Gastrocnemius medialis (tissue), 4 donors: ENCODE measurements around the gene LRRC27. TPM values are rescaled to one million over a fixed set of nuclear protein-coding genes. Genes with fewer than 3 reads are reported as not detected.
"Not testable (repeated sequence)": the region's sequence is repeated elsewhere in the genome, so short reads cannot be mapped to it uniquely, and the experiment has no call there.

ENCODE experiments used
- ATAC-seq, 2 donors: fragments of 150-250 bp; one replicate each; pipeline ENCODE4 v1.9.1; 2016
- DNase-seq, 2 donors: peaks; one replicate each; pipeline ENCODE4 v3.0.0-alpha.2; 2019
- H3K27ac ChIP-seq, 4 donors: fragments of 200-600 bp; sonication (generic); 1 replicate in 1 of 4; 2 replicates in 3 of 4; pipeline ENCODE4 v1.5.1; 2016 to 2018; ENCODE audit warnings: mild to moderate bottlenecking in 2 of 4, moderate library complexity in 1 of 4
- H3K27me3 ChIP-seq, 3 donors: fragments of 200-600 bp; sonication (generic) in 2 of 3; 1 replicate in 1 of 3; 2 replicates in 2 of 3; pipeline versions ENCODE4 v1.5.1 to v1.6.0; 2016 to 2019; ENCODE audit warnings: mild to moderate bottlenecking in 1 of 3, moderate library complexity in 1 of 3
- H3K36me3 ChIP-seq, 2 donors: fragments of 200-600 bp; sonication (generic) in 1 of 2; one replicate each; pipeline ENCODE4 v1.5.1; 2017 to 2018
- H3K4me1 ChIP-seq, 2 donors: fragments of 200-600 bp; sonication (generic) in 1 of 2; one replicate each; pipeline ENCODE4 v1.5.1; 2016 to 2017; ENCODE audit warnings: mild to moderate bottlenecking in 2 of 2
- H3K4me3 ChIP-seq, 4 donors: fragments of 200-600 bp; sonication (generic) in 3 of 4; 1 replicate in 1 of 4; 2 replicates in 3 of 4; pipeline ENCODE4 v1.5.1; 2016 to 2019; ENCODE audit warnings: mild to moderate bottlenecking in 2 of 4
- H3K9me3 ChIP-seq, 3 donors: fragments of 200-600 bp; sonication (generic) in 2 of 3; 1 replicate in 1 of 3; 2 replicates in 2 of 3; pipeline ENCODE4 v1.5.1; 2016 to 2019
- CTCF ChIP-seq, 5 experiments: fragments of 450-650 bp in 3 of 5; fragments of 200-600 bp in 2 of 5; sonication (generic) in 2 of 5; IDR thresholded peaks in 4 of 5; conservative IDR thresholded peaks in 1 of 5; 1 replicate in 4 of 5; 2 replicates in 1 of 5; pipeline ENCODE4 v1.5.1; 2016 to 2019; ENCODE audit warnings: antibody characterized with exemption in 5 of 5, mild to moderate bottlenecking in 3 of 5, moderate library complexity in 3 of 5
- POLR2A ChIP-seq, 2 donors: fragments of 450-650 bp; IDR thresholded peaks; one replicate each; pipeline ENCODE4 v1.6.1; 2017; ENCODE audit warnings: antibody characterized with exemption in 2 of 2, mild to moderate bottlenecking in 2 of 2, moderate library complexity in 2 of 2
- in situ Hi-C, 4 donors: fragments of 200-750 bp; cut with MboI; loops; one replicate each; pipeline versions ENCODE4 v1.15.0 to v1.8.0; 2017; ENCODE audit warnings: low sequenced_read_pairs in 4 of 4
- intact Hi-C: fragments of 100-400 bp; cut with DNase I; formaldehyde crosslinking; loops from one replicate; pipeline ENCODE4 v1.15.1; 2023; ENCODE audit warnings: low total_unique reads
- total RNA-seq, 4 donors: library from RNA; depleted of rRNA; stranded (reverse); fragments of >200 nt; gene quantifications; one replicate each; pipeline versions ENCODE4 v1.1.0 to v1.2.3, GENCODE V29; 2016

Gene LRRC27
- total RNA-seq, 4 donors from 2014 or later, result 1.0 to 7.0 (median 4.1) TPM

GRCh38 chr10:132293813-132294520 lies 38.0 kb upstream of the LRRC27 start:
- TF ChIP-seq CTCF (IDR thresholded peaks at IDR 0.05 in 4 of 5, conservative IDR thresholded peaks at IDR 0.05 in 1 of 5), result no peak
- TF ChIP-seq POLR2A (IDR thresholded peaks at IDR 0.05), result no peak
- H3K27ac ChIP-seq, result no peak overlapping the region
- H3K36me3 ChIP-seq, result no peaks in the 10 kb centered on the region
- ATAC-seq (no peak), DNase-seq (no peak)
- in situ Hi-C loops, result no loop called here
- peaks cover 0 to 3% (median 0%) of the 10 kb centered on the region in 3 donors for H3K27me3 ChIP-seq
- intact Hi-C loops, result no loop called here
- H3K9me3 ChIP-seq, result peaks cover 0 to 4% (median 3%) of the 10 kb centered on the region in 3 donors
- H3K4me1 ChIP-seq, result no peaks in the 10 kb centered on the region
- H3K4me3 ChIP-seq, result no peak overlapping the region

DNA sequence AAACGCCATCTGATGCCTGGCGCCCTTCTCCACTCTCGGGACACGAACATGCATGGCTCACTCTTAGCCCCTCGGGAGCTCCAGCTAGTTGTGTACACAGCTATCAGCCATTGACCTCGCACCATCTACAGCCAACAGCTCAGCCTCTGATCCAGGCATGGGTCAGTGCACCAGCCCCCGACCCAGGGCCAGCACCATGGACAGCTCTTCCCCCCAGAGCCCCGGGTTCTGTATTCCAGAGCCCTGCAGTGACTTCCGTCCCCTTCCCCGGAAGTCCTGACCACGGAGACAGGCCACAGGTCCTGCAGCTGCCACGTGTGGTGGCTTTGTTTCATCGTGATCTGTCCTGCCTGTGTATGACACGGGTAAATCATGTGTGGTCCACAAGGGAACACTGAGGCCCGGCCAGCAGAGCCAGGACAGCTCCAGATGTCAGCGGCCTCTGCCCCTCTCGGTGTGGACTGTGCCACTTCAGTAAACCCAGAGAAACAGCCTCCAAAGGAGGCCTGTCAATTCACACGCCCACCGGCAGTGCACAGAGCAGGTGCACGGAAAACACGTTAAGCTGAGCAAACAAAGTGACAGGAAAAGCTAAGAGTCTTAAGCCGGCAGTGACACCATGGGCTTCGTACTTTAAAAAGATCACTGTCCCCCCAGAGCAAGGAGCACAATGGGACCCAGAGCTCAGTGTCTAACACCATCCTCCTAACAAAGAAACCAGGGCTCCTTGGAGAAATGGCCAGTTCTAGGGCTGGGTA lies 37.3 kb upstream of the LRRC27 start:
- intact Hi-C loops, result no loop called here
- DNase-seq, result no peak
- Histone ChIP-seq H3K36me3 (no peaks in the 10 kb centered on the region), H3K4me3 (no peak overlapping the region), H3K4me1 (no peaks in the 10 kb centered on the region), H3K27ac (no peak overlapping the region), H3K9me3 (no peaks in the 10 kb centered on the region), H3K27me3 (peaks cover 0 to 3% (median 0%) of the 10 kb centered on the region in 3 donors)
- in situ Hi-C loops, result no loop called here
- ATAC-seq, result no peak
- TF ChIP-seq POLR2A (IDR thresholded peaks at IDR 0.05), result no peak
- no peak for TF ChIP-seq CTCF (IDR thresholded peaks at IDR 0.05 in 4 of 5, conservative IDR thresholded peaks at IDR 0.05 in 1 of 5)

- H3K4me3 ChIP-seq, in situ Hi-C loops, DNase-seq, H3K27me3 ChIP-seq, ATAC-seq, H3K36me3 ChIP-seq, H3K27ac ChIP-seq, H3K4me1 ChIP-seq, intact Hi-C loops, H3K9me3 ChIP-seq: not testable (repeated sequence)
Observed at GRCh38 chr10:132295481-132295880, 36.5 kb upstream of the LRRC27 start.

- ATAC-seq (no peak), DNase-seq (no peak)
- TF ChIP-seq POLR2A (IDR thresholded peaks at IDR 0.05) (no peak), CTCF (IDR thresholded peaks at IDR 0.05 in 4 of 5, conservative IDR thresholded peaks at IDR 0.05 in 1 of 5) (no peak)
- no peak overlapping the region for H3K4me3 ChIP-seq
- no peaks in the 10 kb centered on the region for H3K4me1 ChIP-seq
- intact Hi-C loops (no loop called here), in situ Hi-C loops (no loop called here)
- H3K36me3 ChIP-seq, result no peaks in the 10 kb centered on the region
- H3K27ac ChIP-seq, result no peak overlapping the region
- H3K9me3 ChIP-seq, result no peaks in the 10 kb centered on the region
- H3K27me3 ChIP-seq, result peaks cover 0 to 3% (median 0%) of the 10 kb centered on the region in 3 donors
Observed at GRCh38 chr10:132296666-132297443, 35.1 kb upstream of the LRRC27 start.

DNA sequence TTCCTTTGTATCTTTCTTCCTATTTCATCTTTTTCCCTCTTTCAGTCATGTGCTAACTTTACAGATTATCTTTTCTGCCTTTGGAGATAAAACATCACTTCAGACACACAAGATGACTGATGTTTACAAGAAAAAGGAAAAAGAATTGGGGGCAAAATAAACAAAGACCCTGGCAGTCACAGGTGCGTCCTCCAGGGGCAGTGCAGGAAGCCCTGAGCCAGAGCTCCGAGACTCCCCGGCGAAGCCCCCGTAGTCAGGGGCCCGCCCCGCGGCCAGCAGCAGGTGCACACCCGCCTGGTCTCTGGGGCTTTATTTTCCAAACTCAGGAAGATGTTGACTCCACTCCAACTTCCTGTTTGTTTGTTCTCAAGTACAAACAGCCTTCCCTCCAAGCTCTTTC lies 34.5 kb upstream of the LRRC27 start:
- peaks cover 0 to 3% (median 0%) of the 10 kb centered on the region in 3 donors for H3K27me3 ChIP-seq
- no peaks in the 10 kb centered on the region for H3K9me3 ChIP-seq
- H3K36me3 ChIP-seq, result no peaks in the 10 kb centered on the region
- in situ Hi-C loops (no loop called here), intact Hi-C loops (no loop called here)
- no peaks in the 10 kb centered on the region for H3K4me1 ChIP-seq
- H3K27ac ChIP-seq, result no peak overlapping the region
- no peak overlapping the region for H3K4me3 ChIP-seq
- ATAC-seq, result no peak
- TF ChIP-seq POLR2A (IDR thresholded peaks at IDR 0.05) (no peak), CTCF (IDR thresholded peaks at IDR 0.05 in 4 of 5, conservative IDR thresholded peaks at IDR 0.05 in 1 of 5) (no peak)
- no peak for DNase-seq
